ENCODE measurements around the gene SMG6.

DNA sequence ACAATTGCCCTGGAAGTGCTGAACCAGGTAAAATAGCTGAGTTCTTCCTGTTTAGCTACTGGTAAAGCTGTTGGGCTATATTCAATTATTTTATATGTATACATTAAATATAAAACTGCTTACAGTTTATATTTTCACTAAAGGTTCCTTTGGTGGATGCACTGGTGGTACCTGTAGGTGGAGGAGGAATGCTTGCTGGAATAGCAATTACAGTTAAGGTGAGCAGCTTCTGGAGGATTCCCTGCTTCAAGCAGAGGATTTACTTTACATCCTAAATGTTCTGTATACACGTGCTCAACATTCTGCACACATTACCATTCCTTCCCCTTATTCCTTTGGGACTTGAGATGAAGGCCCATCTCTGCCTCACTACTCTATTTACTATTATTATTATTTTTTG is 17.8 kb upstream of the SMG6 start:
- TF ChIP-seq, protein P1, sequence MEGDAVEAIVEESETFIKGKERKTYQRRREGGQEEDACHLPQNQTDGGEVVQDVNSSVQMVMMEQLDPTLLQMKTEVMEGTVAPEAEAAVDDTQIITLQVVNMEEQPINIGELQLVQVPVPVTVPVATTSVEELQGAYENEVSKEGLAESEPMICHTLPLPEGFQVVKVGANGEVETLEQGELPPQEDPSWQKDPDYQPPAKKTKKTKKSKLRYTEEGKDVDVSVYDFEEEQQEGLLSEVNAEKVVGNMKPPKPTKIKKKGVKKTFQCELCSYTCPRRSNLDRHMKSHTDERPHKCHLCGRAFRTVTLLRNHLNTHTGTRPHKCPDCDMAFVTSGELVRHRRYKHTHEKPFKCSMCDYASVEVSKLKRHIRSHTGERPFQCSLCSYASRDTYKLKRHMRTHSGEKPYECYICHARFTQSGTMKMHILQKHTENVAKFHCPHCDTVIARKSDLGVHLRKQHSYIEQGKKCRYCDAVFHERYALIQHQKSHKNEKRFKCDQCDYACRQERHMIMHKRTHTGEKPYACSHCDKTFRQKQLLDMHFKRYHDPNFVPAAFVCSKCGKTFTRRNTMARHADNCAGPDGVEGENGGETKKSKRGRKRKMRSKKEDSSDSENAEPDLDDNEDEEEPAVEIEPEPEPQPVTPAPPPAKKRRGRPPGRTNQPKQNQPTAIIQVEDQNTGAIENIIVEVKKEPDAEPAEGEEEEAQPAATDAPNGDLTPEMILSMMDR (IDR thresholded peaks at IDR 0.05): no peak
- TF ChIP-seq POLR2A (IDR thresholded peaks at IDR 0.05): no peak
